Osteocyte (in vitro differentiated cells): Measurements from ENCODE around the gene BPIFB1. TPM values are rescaled to one million over a fixed set of nuclear protein-coding genes. Genes with fewer than 3 reads are reported as not detected.
A peak's percentile ranks its signal among the peaks of the same experiment; 100 is the strongest.

Experiments used
- DNase-seq: peaks from one replicate; pipeline ENCODE4 v3.0.0; 2021; ENCODE audit warnings: mixed read lengths; ENCODE audit not compliant: unreplicated experiment; ENCODE audit errors: extremely low spot score
- H3K27ac Mint-ChIP-seq: one replicate; pipeline ENCODE4 v1.8.0; 2021; ENCODE audit warnings: mild to moderate bottlenecking, mixed read lengths; ENCODE audit not compliant: unreplicated experiment
- H3K27me3 Mint-ChIP-seq: one replicate; pipeline ENCODE4 v1.8.0; 2021; ENCODE audit warnings: mixed read lengths; ENCODE audit not compliant: unreplicated experiment
- H3K36me3 Mint-ChIP-seq: one replicate; pipeline ENCODE4 v1.8.0; 2021; ENCODE audit warnings: mixed read lengths; ENCODE audit not compliant: unreplicated experiment
- H3K4me1 Mint-ChIP-seq: one replicate; pipeline ENCODE4 v1.8.0; 2021; ENCODE audit warnings: mixed read lengths; ENCODE audit not compliant: unreplicated experiment
- H3K4me3 Mint-ChIP-seq: one replicate; pipeline ENCODE4 v1.8.0; 2021; ENCODE audit warnings: mild to moderate bottlenecking, moderate library complexity, mixed read lengths; ENCODE audit not compliant: unreplicated experiment
- H3K9me3 Mint-ChIP-seq: one replicate; pipeline ENCODE4 v1.8.0; 2021; ENCODE audit warnings: mixed read lengths; ENCODE audit not compliant: unreplicated experiment
- total RNA-seq: library from RNA; stranded (reverse); gene quantifications from 2 replicates; pipeline ENCODE4 v1.2.1, GENCODE V29; 2021
- TF ChIP-seq, protein P1 (sequence below): fragments of 200-600 bp; sonication (generic); IDR thresholded peaks from 2 replicates; pipeline ENCODE4 v1.5.0; 2021; ENCODE audit warnings: antibody characterized with exemption, mild to moderate bottlenecking, moderate library complexity

BPIFB1 gene
- total RNA-seq, 1 donor from 2014 or later: not detected

DNA sequence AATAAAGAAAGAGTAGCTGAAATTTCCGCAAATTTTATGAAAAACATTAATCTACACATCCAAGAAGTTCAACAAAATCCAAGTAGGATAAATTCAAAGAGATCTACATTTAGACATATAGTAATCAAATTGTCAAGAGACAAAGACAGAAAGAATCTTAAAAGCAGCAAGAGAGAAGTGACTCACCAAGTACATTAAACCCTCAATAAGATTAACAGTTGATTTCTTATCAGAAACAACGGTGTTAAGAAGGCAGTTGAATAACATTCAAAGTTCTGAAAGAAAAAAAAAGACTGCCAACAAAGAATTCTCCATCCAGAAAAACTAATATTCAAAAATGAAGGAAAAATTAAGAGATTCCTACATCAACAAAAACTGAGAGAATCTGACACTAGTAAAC, 28.0 kb upstream of the BPIFB1 start:
- H3K27ac Mint-ChIP-seq: no peak overlapping the region
- no peaks in the 10 kb centered on the region for H3K4me1 Mint-ChIP-seq
- H3K4me3 Mint-ChIP-seq: no peak overlapping the region
- peaks cover 25% of the 10 kb centered on the region for H3K27me3 Mint-ChIP-seq
- no peaks in the 10 kb centered on the region for H3K36me3 Mint-ChIP-seq
- TF ChIP-seq, protein P1, sequence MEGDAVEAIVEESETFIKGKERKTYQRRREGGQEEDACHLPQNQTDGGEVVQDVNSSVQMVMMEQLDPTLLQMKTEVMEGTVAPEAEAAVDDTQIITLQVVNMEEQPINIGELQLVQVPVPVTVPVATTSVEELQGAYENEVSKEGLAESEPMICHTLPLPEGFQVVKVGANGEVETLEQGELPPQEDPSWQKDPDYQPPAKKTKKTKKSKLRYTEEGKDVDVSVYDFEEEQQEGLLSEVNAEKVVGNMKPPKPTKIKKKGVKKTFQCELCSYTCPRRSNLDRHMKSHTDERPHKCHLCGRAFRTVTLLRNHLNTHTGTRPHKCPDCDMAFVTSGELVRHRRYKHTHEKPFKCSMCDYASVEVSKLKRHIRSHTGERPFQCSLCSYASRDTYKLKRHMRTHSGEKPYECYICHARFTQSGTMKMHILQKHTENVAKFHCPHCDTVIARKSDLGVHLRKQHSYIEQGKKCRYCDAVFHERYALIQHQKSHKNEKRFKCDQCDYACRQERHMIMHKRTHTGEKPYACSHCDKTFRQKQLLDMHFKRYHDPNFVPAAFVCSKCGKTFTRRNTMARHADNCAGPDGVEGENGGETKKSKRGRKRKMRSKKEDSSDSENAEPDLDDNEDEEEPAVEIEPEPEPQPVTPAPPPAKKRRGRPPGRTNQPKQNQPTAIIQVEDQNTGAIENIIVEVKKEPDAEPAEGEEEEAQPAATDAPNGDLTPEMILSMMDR: no peak
- no peak for DNase-seq
- no peaks in the 10 kb centered on the region for H3K9me3 Mint-ChIP-seq

GRCh38 chr20:33257237-33257636, 25.8 kb upstream of the BPIFB1 start:
- H3K4me1 Mint-ChIP-seq: no peaks in the 10 kb centered on the region
- H3K4me3 Mint-ChIP-seq: no peak overlapping the region
- no peak for DNase-seq
- H3K27me3 Mint-ChIP-seq: peaks cover 34% of the 10 kb centered on the region
- H3K36me3 Mint-ChIP-seq: no peaks in the 10 kb centered on the region
- H3K9me3 Mint-ChIP-seq: no peaks in the 10 kb centered on the region
- no peak overlapping the region for H3K27ac Mint-ChIP-seq
- TF ChIP-seq, protein P1: no peak

GRCh38 chr20:33259371-33259770, 23.6 kb upstream of the BPIFB1 start:
- Mint-ChIP-seq H3K4me1 (no peaks in the 10 kb centered on the region), H3K9me3 (no peaks in the 10 kb centered on the region), H3K27ac (no peak overlapping the region), H3K36me3 (no peaks in the 10 kb centered on the region), H3K4me3 (no peak overlapping the region), H3K27me3 (peaks cover 38% of the 10 kb centered on the region)
- no peak for DNase-seq
- TF ChIP-seq, protein P1: no peak

GRCh38 chr20:33261465-33261864, 21.5 kb upstream of the BPIFB1 start:
- no peak for DNase-seq
- Mint-ChIP-seq H3K4me1 (no peaks in the 10 kb centered on the region), H3K27me3 (peaks cover 24% of the 10 kb centered on the region), H3K27ac (no peak overlapping the region), H3K4me3 (no peak overlapping the region), H3K9me3 (no peaks in the 10 kb centered on the region), H3K36me3 (no peaks in the 10 kb centered on the region)
- TF ChIP-seq, protein P1: no peak

- DNase-seq: no peak
- Mint-ChIP-seq H3K36me3 (no peaks in the 10 kb centered on the region), H3K4me1 (no peaks in the 10 kb centered on the region), H3K4me3 (no peak overlapping the region), H3K9me3 (no peaks in the 10 kb centered on the region), H3K27me3 (peaks cover 16% of the 10 kb centered on the region), H3K27ac (no peak overlapping the region)
- TF ChIP-seq, protein P1: peak; percentile 58
Observed at GRCh38 chr20:33262658-33263065, 20.4 kb upstream of the BPIFB1 start.
